Glomerular endothelial cell (primary cell): Measurements from ENCODE around the gene RALB. TPM values are rescaled to one million over a fixed set of nuclear protein-coding genes. Genes with fewer than 3 reads are reported as not detected.
"Not testable (repeated sequence)": the region's sequence is repeated elsewhere in the genome, so short reads cannot be mapped to it uniquely, and the experiment has no call there.

Source experiments
- DNase-seq: peaks from one replicate; pipeline ENCODE4 v3.0.0-alpha.2; 2011; ENCODE audit warnings: low read depth, low spot score; ENCODE audit errors: extremely low read depth
- total RNA-seq: library from RNA; depleted of rRNA; stranded (reverse); fragments of >200 nt; gene quantifications from 2 replicates; pipeline ENCODE4 v1.2.3, GENCODE V29; 2015

Gene RALB
- total RNA-seq, 1 donor from 2014 or later: 132 TPM

- DNase-seq: no peak
Measured at GRCh38 chr2:120241684-120242083, 11.0 kb upstream of the RALB start.

GRCh38 chr2:120243211-120243610 lies 9.4 kb upstream of the RALB start:
- DNase-seq: no peak

DNA sequence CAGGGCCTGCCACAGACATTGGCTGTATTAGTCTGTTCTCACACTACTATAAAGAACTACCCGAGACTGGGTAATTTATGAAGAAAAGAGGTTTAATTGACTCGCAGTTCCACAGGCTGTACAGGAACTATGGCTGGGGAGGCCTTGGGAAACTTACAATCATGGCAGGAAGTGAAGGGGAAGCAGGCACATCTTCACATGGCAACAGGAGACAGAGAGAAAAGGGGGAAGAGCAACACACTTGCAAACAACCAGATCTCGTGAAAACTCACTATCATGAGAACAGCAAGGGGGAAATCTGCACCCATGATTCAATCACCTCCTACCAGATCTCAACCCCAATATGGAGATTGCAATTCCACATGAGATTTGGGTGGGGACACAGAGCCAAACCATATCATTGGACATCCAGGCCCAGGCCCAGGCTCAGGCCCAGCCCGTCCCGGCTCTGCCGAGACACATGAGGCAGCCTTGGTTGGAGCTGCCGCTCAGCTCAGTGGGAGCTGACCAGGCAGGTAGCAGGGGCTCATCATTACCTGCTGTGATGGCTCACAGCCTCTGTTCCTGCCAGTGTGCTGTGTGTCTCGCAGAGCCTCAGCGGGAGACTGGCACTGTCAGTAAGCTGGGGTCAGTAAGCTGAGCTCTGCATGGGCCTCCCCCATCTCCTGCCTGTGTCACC lies 8.6 kb upstream of the RALB start:
- DNase-seq: no peak

- no peak for DNase-seq
Measured at GRCh38 chr2:120244656-120245519, 7.8 kb upstream of the RALB start.

- DNase-seq: no peak
Measured at GRCh38 chr2:120245520-120246332, 6.9 kb upstream of the RALB start.

DNA sequence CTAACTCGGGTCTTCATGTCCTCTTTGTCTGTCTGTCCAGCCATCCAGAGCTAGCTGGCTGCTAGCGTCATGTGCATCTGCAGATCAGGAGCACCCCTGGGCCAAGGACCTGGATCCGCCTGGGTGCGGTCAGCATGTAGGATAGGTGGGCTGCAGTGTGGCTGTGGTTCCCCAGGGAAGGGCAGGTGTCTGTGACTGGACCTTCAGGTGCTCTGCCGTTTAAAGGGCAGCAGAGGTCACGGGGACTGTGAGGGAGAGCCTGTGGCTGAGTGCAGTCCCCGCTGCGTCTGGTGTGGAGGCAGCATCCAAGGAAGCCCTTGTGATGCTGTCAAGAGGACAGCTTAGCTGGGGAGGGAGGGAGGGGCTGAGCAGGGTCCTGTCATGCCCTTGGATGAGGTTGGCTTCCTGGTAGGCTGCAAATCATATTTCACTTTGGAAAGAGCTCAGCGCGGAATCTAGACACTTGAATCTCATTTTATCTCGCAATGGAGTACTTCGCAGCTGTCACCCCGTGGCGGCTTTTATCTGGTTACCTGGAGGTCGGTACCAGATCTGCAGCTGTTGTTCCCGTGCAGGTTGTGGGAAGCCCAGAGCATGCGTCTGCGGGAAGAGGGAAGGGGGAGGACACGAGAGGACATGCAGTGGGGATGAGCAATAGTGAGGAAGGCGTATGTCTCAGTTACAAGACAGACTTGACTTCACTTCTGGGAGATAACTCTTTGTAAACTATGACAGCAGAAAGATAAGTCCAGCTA lies 5.9 kb upstream of the RALB start:
- no peak for DNase-seq

DNA sequence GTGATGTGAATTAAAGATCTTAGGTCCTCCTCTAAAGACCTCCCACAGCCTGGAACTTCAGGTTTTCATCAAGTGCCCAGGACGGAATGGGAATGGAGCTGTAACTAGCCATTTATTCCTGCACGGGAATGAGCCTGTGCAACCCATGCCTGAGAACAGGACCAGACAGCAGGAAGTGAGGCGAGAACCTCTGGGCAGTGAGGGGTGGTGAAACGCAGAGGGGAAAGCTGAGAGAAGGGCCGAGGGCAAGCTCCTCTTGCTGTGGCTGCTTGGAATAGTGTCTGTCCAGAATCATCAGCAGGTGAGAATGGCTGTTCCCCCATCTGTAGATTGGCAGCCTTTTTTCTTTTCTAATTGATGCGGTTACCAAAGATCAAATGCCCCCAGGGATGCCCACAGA lies 4.8 kb upstream of the RALB start:
- no peak for DNase-seq

DNA sequence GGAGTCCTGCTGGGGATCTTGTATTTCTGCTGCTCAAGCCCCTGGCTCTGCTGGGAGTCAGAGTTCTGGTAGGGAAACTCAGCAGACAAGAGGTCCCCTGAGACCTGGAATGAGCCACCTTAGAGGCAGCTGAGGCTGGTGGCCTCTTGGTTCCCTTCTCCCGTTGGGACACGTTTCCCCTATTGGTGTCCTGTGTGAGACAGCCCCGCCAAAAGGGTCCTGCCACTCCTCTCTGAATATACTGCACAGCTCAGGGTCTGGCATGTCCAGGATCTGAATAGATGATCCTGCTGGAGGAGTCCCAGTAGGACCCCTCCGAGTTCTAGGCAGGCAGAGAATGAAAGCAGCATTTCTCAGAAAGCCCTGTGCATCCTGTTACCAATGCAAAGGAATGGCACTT lies 2.0 kb upstream of the RALB start:
- no peak for DNase-seq

DNA sequence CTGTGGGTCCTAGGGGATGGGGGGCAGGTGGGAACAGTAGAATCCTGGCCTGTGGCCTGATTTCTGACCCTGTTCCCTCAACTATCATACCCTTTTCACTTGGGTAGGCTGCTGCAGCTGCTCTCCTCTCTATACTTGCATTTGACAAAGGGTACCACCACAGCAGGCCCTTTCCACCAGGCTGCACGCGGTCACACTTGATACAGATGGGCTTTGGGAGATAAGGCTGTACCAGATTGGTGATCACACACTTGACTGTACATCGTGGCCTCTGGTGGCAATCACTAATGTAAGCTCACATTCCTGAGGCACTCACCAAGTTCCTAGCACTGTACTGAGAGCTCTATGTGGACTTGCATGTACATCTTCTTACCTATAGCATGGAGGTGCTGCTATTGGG lies 1.6 kb upstream of the RALB start:
- DNase-seq: no peak

DNA sequence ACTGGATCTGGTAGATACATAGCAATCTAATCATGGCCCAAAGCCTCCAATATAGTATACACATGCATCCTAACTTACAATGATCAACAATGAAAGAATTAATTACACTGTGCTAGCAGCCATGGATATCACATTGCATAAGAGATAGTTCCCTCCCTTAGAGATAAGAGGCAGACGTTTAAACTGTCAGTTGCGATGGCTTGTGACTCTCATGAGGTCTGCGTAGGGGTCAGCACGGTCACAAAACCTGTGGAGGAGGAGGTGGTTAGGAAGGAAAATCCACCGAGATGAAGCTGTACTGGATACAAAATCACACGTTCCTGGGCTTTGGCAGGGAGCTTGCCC lies 800 bp upstream of the RALB start:
- DNase-seq: no peak

- no peak for DNase-seq
Measured at GRCh38 chr2:120253021-120253882, 600 bp downstream of the RALB start.

GRCh38 chr2:120254178-120254577 lies 1.5 kb downstream of the RALB start:
- DNase-seq: no peak

GRCh38 chr2:120255071-120255470 lies 2.4 kb downstream of the RALB start:
- no peak for DNase-seq

- DNase-seq: no peak
Measured at GRCh38 chr2:120255986-120256650, 3.5 kb downstream of the RALB start.

DNA sequence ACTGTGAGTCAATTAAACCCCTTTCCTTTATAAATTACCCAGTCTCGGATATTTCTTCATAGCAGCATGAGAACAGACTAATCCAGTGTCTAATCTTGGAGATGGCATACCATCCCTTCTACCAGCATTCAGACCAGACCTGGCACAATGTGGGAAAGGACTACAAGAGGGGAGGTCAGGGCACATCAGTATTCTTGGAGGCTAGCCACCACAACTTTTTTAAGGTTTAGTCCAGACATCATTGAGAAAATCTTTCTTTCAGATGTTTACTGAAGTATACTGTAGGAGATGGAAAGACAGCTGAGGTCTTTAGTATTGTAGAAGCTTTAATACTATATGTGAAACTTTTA lies 4.0 kb downstream of the RALB start:
- no peak for DNase-seq

- DNase-seq: no peak
Measured at GRCh38 chr2:120257522-120257921, 4.9 kb downstream of the RALB start.

DNA sequence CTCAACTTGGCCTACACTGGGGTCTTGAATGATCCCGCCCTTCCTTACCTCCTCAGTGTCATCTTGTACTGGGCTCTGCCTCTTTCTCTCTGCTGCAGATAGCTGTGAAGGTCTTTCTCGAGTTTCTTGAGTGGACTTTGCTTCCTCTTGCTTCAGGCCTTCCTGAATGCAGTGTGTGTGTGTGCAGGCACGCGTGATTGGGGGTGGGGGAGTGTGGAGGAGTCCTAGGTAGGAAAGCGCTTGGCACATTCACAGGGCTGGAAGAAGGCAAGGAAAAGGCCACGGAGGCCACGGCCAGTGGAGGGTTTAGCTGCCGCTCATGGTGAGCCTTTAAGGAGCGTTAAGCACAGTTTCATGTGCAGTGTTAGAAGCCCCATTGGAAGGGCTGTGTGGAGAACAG lies 5.5 kb downstream of the RALB start:
- no peak for DNase-seq

GRCh38 chr2:120259939-120260338 lies 7.3 kb downstream of the RALB start:
- not testable (repeated sequence) for DNase-seq

DNA sequence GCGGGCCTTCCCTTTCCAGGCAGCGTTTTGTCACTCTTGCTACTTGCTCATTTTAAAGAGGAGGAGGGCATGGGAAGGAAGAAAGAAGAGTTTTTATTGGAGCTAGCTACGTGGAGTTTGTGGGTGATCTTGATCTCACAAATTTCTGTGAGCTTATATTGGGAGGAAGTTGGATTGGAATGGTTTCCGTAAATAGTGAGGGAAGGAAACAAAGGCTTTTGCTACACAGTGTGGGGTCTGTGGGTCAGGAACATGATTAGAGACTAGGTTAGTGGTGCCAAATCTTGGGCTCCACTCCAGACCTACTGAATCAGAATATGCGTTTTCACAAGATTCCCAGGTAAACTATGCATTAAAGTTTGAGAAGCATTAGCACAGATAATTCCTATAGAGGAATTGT lies 8.1 kb downstream of the RALB start:
- no peak for DNase-seq
